Measurements from ENCODE around the gene SGCA.

The SGCA gene

DNA sequence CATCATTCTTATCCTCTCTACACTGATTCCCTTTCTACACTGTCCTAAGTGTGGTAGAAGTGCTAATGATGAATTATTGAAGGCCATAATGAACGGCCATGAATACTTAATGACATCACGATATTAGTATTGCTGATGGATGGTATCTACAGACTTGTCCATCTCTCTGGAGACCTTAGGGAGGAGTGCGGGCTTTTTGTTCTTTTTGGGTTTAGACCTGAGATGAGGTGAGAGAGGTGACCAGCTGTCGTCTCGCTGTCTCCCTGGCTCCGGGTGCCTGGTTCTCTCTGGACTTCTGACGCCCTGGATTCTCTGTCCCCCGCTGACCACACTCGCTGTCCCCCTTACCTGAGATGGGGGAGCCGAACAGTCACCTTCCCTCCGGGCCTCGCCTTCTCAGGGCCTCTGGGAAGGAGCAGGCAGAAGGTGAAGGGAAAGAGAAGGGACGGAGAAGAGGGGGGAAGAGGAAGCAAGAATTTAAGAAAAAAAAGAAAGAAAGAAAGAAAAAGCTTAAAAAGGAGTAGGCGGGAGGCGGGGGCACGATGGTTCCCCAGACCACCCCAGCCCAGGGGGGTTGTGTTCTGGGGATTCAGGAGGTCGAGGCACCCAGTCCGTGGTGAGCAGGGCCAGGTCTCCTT is 17.1 kb downstream of the SGCA start:
- no peak for DNase-seq (ENCODE audit: low read depth in 2 of 2)

DNA sequence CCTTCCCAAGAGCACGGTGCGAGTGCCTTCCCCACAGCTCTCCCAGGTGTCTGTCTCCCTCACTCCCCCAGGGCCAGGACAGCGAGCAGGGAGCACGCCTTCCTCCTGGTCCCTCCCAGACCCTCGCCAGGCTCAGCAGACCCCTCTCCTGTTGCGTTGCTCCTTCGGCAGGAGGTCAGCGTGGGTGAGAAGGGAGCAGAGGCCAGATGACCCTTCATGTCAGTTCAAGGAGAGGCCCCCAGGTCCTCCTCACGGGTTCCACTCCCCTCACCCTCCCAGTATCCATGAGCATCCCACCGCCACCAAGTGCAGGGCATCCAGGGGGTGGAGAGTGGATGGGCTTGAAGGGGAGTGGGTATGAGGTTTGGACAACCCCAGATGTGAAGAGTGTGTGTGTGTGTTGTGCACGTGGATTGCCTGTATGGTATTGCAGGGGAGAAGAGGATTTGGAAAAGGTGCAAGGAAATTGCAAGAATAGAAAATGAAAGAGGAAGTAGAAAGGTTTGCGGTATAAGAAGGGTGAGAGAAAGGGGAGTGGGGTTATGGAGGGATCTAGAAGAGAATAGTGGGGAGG is 17.7 kb downstream of the SGCA start:
- no peak for DNase-seq (ENCODE audit: low read depth in 2 of 2)

DNA sequence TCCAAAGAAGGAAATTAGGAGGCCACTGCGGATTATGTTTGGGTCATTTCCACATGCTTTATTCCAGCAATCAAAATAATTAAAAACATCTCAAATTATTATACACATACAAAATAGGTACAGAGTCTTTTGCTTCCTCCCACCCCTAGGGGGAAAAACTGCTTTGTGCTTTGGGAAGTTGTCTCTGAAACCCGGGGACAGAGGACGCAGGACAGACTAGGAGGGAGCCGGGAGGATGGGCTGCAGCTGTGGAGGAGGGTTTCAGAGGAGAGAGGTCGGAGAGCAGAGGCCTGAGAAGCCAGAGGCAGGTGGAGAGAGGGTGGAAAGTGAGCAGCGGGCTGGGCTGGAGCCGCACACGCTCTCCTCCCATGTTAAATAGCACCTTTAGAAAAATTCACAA is 18.3 kb downstream of the SGCA start:
- DNase-seq (ENCODE audit: low read depth in 2 of 2), result no peak

DNA sequence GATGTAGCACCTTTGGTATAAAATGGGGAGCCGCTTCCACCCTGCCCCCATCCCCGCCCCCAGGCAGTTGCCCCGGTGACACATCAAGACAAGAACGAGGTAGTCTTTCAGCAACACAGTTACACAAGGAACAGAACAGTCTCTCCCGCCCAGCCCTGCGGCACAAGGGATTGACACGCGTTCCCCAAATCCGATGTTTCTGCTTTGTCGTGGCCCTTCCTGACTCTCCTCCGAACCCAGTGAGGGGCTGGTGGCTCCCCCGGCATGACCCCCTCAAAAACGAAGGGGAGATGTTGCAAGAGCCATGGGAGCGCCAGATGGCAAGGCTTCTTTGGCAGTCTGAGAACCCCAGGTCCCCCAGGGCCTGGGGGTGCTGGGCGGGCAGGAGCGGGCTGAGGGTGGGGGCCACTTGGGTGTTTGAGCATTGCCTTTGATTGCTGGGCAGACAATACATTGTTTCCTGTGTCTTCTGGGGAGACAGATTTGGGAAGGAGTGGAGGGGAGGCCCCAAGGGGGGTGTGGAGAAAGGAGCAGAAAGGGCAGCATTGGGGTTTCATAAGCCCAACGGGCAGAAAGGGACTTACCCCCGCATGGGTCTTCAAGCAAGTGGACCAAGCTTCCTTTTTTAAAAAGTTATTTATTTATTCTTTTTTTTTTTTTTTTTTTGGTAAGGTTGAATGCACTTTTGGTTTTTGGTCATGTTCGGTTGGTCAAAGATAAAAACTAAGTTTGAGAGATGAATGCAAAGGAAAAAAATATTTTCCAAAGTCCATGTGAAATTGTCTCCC is 19.0 kb downstream of the SGCA start:
- DNase-seq (ENCODE audit: low read depth in 2 of 2), result no peak

DNA sequence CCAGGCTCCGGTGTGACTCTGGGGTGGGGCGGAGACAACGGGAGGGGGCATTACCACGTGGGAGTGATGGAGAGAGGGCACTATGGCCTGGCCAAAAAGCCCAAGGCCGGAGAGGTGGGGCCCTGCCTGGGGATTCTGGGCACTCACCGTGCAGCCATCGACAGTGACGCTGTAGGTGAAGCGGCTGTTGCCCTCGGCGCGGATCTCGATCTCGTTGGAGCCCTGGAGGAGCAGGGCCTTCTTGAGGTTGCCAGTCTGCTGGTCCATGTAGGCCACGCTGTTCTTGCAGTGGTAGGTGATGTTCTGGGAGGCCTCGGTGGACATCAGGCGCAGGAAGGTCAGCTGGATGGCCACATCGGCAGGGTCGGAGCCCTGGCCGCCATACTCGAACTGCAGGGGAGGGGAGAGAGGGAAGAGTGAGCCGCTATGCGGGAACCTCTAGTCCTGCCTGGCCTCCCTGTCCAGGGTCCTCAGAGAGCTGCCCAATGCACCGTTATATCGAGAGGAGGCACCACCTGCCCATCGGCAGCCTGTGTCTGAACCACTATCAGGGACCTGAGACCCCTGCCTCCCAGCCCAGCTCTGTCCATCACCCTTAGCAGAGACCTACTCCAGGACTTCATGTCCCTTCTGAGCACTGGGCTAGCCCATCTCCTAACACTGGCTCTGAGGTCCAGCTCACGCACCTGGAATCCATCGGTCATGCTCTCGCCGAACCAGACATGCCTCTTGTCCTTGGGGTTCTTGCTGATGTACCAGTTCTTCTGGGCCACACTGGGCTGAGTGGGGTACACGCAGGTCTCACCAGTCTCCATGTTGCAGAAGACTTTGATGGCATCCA is 20.0 kb downstream of the SGCA start:
- DNase-seq (ENCODE audit: low read depth in 2 of 2), result no peak

DNA sequence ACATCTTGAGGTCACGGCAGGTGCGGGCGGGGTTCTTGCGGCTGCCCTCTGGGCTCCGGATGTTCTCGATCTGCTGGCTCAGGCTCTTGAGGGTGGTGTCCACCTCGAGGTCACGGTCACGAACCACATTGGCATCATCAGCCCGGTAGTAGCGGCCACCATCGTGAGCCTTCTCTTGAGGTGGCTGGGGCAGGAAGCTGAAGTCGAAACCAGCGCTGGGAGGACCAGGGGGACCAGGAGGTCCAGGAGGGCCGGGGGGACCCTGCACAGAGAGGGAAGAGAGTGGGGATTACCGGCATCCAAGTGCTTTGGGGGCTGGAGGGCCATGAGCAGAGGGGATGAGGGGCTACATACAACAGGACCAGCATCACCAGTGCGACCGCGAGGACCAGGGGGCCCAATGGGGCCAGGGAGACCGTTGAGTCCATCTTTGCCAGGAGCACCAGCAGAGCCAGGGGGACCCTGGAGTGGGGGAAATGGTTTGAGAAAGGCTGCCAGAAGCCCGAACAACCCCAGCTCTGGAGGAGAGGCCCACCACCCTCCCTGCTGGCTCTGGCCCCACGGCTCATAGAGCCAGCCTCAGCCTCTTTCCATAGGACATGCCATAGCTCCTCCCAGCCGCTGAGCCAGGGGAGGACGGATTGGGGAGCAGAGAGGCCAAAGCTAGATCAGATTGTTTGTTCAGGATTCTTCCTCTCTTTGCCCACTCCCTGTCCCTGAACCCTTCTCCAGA is 21.0 kb downstream of the SGCA start:
- no peak for DNase-seq (ENCODE audit: low read depth in 2 of 2)

DNA sequence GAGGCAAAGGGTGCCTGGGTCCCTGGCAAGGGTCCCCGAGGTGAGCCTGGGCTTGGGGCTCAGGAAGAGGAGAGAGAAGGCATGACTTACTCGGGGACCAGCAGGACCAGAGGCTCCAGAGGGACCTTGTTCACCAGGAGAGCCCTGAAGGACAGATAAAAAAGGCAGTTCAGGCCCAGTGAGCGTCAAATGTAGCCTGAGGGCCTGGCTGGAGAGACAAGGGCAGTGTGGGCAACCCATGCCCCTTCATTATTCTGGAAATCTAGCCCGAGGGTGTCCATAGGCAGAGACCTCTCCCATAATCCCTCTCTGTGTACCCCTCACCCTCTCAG is 21.6 kb downstream of the SGCA start:
- no peak for DNase-seq (ENCODE audit: low read depth in 2 of 2)

DNA sequence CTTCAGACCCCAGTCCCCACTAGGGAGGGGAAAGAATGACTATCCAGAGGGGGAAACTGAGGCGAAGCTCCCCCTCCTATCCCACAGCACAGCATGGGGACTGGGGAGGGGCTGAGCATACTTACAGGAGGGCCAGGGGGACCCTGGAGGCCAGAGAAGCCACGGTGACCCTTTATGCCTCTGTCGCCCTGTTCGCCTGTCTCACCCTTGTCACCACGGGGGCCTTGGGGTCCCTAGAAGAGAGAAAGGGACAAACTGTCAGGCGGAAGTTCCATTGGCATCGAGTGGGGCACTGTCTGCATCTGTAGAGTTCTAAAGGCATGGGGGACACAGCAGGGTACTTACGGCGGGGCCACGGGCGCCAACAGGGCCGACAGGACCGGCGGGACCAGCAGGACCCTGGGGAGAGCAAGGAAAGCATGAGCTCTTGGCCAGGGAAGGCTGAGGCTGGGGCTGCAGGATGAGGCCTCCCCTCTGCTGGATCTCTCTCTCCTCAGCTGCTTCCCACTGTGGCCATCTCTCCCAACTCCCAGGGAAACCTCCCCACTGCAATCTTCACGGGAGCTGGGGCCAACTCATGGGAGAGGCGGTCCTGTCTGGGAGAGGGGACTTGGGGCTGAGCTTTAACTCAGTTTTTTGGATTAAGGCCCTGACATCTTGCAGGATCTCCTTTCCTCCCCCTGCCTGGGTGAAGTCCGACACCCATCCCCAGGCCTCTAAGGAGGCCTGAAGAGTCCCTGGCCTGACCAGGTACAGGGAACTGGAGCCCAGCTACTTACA is 22.1 kb downstream of the SGCA start:
- DNase-seq (ENCODE audit: low read depth in 2 of 2), result no peak

DNA sequence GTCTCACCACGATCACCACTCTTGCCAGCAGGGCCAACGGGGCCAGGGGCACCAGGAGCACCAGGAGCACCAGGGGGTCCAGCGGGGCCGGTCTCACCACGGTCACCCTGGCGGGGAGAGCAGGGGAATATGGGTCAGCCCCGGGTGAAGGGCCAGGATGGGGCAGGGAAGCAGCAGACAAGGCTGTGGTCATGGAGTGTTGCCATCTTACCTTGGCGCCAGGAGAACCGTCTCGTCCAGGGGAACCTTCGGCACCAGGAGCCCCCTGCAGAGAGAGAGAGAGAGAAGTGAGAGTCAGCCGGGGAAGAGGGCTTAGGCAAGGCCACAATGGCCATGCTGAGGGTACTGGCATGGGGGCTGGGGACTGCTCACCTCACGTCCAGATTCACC is 22.7 kb downstream of the SGCA start:
- DNase-seq (ENCODE audit: low read depth in 2 of 2), result no peak

DNA sequence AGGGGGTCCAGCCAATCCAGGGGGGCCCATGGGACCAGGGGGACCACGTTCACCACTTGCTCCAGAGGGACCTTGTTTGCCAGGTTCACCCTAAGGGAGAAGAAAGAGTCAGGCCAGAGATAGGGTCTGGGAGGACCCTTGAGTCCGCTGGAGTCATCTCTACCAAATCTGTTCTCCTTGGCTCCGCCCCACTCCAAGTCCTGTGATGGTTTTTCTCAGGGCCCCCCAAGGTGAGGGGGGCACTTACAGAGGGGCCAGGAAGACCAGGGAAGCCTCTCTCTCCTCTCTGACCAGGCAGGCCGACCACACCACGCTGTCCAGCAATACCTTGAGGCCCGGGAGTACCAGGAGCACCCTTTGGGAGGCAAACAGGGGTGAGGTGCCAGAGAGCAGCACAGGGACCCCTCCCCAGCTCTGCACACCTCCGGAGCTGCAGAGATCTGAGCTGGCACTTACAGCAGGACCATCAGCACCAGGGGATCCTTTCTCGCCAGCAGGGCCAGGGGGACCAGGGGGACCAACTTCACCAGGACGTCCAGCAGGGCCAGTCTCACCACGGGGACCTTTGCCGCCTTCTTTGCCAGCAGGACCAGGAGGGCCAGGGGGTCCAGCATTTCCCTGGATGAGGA is 23.2 kb downstream of the SGCA start:
- no peak for DNase-seq (ENCODE audit: low read depth in 2 of 2)

DNA sequence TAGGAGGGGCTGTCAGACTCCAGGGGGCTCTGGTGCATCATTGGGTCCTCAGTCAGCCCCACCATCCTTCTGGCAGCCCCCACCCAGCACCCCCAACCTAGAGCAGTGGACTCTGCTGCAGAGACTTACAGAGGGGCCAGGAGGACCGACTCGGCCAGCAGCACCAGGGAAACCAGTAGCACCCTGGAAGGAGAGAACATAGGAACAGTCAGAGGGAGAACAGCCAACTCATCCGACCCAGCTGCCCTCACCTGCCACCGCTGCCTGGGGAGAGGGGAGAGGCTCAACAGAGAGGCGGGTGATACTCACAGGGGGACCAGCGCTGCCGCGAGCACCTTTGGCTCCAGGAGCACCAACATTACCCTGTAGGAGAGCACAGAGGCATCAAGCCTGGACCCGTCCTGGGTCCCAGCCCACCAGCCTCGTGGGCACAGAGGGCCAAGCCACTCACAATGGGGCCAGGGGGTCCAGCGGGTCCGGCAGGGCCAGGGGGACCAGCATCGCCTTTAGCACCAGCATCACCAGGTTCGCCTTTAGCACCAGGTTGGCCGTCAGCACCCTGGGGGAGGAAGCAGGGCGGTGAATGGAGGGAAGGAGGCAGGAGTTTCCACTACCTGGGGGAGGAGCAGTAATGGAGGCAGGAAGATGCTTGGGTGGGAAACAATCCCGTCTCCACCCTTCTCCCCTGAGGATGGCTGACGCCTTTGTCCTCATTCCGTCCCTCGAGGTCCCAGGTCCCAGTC is 23.9 kb downstream of the SGCA start:
- no peak for DNase-seq (ENCODE audit: low read depth in 2 of 2)

DNA sequence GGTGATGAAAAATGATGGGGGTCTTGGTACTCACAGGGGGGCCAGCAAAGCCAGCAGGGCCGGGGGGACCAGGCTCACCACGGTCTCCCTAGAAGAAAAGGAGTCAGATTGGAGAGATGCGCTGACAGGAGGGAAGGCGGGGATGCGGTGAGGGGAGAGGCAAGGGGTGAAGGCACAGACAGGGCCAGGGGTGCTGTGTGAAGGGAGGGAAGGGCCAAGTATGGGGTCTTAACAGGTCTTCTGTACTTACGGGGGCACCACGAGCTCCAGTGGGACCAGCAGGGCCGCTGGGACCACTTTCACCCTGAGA is 24.4 kb downstream of the SGCA start:
- DNase-seq (ENCODE audit: low read depth in 2 of 2), result no peak

DNA sequence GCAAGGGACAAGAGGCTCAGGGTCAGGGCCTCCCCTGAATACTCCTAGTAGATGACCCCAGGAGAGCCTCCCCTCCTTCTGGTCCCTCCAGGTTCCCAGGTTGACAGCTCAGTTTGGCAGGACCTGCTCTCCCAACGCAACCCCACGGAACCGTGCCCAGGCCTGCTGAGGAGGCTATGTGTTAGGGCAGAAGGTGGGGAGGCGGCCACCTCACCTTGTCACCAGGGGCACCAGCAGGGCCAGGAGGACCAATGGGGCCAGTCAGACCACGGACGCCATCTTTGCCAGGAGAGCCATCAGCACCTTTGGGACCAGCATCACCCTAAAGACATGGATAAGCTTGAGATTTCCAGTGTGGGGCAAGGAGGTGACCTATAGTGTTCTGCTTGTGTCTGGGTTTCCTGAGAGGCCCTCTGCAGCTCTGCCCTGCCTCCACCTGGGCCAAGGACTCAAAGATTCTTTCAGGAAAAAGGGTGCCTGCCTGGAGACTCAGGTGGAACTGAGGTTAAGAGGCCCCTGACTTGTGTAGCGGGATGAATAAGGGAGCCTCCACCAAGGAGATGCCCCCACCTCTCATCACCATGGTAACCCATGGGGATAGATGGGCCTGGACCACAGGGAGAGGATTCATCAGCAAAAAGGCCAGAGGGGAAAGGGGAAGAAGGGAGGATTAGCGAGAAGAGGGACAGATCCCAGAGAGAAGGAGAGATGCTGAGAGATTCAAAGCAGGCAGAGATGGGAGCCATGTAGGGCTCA is 25.0 kb downstream of the SGCA start:
- no peak for DNase-seq (ENCODE audit: low read depth in 2 of 2)

DNA sequence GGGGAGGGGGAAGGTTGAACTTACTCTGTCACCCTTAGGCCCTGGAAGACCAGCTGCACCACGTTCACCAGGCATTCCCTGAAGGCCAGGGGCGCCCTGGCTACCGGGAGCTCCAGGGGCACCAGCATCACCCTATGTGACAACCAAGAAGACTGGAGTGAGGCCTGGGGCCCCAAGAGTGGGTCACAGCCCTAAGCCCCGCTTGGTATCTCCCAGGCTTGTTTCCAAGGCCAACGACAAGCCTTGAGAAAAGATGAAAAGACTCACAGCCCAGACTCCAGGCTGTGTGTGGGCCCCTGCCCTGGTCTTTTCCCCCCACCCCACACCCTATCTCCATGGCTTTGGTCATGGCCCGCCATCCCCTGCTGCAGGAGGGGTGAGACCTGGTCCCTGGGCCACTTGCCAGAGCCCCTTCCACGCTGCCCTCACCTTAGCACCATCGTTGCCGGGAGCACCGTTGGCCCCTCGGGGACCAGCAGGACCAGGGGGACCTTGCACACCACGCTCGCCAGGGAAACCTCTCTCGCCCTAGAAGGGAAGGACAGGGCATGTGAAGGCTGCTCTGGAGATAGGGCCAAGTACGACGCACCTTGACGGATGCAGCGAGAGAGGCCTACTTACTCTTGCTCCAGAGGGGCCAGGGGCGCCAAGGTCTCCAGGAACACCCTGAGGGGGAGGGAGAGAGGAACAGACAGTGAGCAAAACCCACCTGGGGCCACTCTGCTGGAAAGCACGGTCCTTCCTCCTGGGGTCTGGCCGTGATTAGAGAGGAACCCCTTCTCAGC is 25.7 kb downstream of the SGCA start:
- no peak for DNase-seq (ENCODE audit: low read depth in 2 of 2)

DNA sequence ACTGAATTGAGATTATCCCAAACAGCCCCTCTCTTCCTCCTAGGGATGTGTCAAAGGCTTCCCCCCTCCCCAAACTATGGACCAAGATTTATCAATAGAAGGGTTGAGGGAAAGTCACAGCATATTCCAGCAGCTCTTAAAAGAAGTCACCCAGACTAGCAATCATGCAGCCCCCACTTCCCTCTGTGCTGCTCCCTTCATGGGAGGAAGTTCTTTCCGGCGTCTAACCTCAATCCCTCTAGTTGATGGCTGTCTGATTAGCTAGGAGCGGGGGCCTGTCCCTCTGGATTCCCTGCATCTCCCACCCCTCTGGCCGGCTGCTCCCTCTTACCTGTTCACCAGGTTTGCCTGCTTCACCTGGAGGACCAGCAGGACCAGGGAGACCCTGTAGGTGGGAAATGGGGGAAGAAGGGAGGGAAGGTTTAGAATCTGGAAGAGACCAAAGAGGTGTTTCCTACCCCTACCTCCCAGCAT is 26.4 kb downstream of the SGCA start:
- no peak for DNase-seq (ENCODE audit: low read depth in 2 of 2)

DNA sequence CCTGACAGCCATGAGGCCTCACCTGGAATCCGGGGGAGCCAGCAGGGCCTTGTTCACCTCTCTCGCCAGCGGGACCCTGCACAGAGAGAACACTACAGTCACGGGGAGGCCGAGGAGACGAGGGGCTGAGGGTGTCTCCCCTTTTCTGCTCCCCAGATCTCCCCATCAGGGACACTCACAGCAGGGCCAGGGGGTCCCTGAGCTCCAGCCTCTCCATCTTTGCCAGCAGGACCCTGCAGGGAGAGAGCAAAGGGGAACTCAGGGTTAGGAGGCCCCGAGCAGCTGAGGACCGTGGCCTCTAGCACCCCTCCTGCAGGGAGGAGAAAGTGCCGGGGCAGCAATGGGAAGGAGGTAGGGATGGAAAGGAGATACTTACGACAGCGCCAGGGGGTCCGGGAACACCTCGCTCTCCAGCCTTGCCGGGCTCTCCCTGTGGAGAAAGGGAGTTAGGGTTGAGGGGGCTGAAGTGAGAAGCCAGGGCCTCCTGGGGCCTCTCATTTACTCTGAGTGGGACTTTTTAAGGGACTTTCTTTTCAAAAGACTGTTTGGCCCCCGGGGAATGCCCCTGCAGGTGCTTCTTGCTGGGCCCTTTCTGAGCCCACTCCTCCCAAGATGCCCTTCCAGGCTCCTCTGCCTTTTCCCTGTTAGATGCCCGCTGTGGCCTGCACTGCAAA is 26.9 kb downstream of the SGCA start:
- DNase-seq (ENCODE audit: low read depth in 2 of 2), result no peak

DNA sequence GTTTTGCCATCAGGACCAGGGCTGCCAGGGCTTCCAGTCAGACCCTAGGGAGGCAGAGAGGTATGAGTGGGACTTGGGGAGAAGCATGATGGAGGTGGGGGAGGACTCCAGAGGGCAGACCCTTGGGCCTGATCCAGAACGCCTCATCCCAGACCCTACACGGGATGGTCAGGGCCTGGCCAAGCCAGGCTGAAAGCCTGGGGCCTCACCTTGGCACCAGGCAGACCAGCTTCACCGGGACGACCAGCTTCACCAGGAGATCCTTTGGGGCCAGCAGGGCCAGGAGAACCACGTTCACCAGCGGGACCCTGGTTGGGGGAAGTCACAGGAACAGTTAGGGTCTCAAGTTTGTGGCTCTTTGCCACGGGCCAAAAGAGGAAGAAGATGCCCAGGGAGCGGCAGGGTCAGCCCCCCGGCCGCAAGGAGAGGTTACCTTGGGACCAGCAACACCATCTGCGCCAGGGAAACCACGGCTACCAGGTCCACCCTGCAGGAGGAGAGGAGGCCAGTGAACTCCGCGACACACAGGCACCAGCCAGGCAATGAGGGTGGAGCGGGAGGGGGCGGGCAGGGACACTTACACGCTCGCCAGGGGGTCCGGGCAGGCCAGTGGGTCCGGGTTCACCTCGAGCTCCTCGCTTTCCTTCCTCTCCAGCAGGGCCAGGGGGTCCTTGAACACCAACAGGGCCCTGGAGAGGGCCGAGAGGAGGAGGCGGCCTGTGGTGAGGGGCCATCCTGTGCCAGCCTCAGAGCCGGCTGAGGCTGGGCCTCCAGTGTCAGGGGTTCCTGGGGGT is 28.5 kb downstream of the SGCA start:
- no peak for DNase-seq (ENCODE audit: low read depth in 2 of 2)
